HG02938 (cell line): ENCODE results near the gene PFAS.

ENCODE experiments used
- ATAC-seq: cut with Tn5 transposase; IDR thresholded peaks from one replicate; pipeline ENCODE4 v1.9.1; 2021; ENCODE audit warnings: mild to moderate bottlenecking, moderate library complexity; ENCODE audit not compliant: unreplicated experiment

The PFAS gene

DNA sequence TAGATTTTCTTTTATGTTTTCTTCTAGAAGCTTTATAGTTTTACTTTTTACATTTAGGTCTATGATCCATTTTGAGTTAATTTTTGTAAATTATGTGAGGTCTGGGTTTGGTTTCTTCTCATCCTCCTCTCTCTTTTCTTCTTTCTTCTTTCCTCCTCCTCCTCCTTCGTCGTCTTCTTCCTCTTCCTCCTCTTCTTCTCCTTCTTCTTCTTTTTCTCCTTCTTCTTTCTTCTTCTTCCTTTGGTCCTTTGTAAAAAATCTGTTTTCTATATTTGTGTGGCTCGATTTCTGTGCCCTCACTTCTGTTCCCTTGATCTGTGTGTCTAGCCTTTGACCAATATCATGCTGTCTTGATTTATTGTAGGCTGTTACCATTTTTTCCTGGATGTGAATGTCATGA, 51.1 kb downstream of the PFAS start:
- no peak for ATAC-seq

- ATAC-seq, result no peak
Measured at GRCh38 chr17:8300627-8301242, 51.6 kb downstream of the PFAS start.

DNA sequence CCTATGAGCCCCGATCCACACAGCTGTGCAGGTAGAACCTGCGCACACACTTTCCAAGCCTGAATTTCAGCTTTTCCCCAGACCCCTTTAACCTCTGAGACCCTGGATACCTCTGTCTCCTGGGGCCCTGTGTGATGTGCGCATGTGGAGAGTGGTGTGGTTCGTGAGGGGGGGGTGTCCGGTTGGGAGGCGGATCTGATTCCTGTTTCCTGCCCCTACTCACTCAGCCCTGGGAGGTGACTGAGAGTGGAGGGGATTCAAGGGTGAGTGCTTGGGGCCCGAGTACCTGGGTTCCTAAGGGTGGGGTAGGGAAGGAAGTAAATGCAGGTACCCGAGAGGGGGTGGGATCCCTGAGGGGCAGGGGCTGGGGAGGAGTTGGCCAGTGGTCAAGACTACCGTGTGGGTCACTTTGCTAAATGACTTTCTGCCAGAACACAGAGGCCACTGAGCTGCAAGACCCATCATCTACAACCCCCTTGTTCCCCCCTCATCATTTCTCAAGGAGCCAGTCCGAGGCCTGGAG, 61.6 kb downstream of the PFAS start:
- no peak for ATAC-seq

DNA sequence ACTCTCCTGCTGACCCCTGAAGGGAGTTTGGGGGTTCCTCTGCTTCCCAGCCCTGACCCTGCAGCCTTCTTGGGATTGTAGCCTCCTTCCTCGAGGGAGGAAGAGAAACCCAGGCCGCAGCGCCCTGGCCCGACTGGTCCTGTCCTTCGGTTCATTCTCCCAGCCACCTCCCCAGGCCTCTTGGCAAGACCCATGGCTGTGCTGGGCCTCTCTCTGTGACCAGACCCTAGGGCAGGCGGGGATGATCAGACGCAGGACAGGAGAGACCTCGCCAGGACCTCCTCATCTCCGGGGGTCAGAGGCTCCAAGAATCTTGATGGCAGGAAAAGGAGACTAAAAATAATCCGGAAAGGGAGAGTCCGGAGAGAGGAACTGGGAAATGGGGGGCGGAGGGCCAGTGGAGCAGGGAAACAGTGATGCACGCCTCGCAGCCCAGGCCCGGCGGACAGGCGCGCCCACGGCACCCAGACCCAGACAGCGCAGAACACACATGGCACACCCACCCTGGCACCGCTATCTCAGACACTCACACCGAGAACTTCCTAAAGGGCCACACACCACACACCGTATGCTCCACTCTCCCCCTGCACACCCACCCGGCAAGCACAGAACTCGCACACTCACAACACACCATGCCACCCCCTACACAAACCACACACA, 62.2 kb downstream of the PFAS start:
- no peak for ATAC-seq

GRCh38 chr17:8312251-8312650, 63.2 kb downstream of the PFAS start:
- ATAC-seq, result no peak

GRCh38 chr17:8312726-8313600, 63.9 kb downstream of the PFAS start:
- ATAC-seq, result no peak

DNA sequence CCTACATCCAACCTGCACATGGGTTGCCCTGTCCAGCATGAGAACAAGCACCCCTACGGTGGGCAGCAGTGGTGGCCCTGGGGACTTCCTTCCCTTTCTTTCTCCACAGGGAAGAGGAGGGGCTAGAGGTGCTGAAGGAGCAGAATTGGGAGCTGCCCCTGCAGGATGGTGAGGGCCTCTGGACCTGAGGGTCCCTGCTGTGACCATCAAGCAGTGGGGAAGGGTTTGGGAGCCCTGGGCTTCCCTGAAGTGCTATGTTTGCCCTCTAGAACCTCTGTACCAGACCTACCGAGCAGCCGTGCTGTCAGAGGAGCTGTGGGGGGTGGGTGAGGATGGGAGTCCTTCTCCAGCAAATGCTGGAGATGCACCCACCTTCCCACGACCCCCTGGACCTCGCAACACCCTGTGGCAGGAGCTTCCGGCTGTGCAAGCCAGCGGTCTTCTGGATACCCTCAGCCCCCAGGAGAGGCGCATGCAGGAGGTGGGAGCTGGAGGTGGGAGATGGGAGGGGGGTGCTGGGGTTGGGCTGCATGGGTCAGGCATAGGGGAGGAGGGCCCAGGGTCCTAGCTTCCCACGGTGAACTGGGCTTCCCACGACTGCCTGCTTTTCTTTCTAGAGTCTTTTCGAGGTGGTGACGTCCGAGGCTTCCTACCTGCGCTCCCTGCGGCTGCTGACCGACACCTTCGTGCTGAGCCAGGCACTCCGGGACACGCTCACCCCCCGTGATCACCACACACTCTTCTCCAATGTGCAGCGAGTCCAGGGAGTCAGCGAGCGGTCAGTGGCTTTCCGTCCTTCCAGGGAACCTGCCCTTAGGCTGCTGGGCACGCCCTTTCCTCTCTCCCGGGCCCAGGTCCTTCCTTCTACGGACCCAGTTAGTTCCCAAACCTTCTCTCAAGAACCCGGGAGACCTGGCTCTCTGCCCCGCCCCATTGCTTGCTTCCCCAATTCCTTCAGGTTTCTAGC, 66.0 kb downstream of the PFAS start:
- no peak for ATAC-seq

DNA sequence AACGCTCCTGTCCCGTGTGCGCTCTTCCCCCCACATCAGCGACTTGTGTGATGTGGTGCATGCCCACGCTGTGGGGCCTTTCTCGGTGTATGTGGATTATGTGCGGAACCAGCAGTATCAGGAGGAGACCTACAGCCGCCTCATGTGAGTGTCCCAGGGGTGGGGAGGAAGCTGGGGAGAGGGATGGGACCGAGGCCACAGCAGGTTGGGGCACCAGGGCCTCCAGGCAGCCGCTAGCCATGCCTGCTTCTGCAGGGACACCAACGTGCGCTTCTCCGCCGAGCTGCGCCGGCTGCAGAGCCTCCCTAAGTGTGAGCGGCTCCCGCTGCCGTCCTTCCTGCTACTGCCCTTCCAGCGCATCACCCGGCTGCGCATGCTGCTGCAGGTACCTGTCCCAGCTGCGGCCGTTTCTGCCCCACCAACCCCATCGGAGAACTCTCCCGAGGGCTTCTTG, 66.7 kb downstream of the PFAS start:
- ATAC-seq, result no peak

- ATAC-seq, result no peak
Measured at GRCh38 chr17:8318010-8318935, 69.2 kb downstream of the PFAS start.
